ENCODE data around the gene DENND11.
"Not testable (repeated sequence)": the region's sequence is repeated elsewhere in the genome, so short reads cannot be mapped to it uniquely, and the experiment has no call there.

DENND11 gene

DNA sequence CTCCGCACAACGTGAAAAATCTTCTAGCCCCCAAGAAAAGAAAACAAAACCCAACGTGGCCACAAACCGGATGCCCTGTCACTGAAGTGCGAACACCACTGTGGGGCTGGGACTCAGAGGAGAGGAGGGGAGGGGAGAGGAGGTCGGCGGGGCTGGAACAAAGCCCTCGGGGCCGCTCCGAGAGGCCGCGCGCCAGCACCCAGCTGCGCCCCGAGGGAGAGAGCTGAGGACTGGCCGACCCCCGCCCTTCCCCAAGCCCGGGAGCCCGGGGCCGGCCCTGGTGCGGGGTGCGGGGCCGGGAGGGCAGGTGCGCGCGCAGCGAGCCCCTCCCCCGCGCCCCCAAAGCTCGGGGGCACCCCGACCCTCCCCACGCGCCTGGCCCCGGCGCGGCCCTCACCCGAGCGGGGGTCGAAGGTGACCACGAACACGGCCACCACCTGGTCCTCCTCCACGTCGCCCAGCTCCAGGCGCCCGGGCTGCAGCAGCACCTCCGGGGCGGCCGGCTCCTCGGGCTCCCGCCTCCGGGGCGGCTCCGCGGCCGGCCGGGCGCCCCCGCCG, 398 bp downstream of the DENND11 start:
- Mint-ChIP-seq H3K36me3 (ENCODE audit: insufficient read depth) (peaks cover 12% of the 10 kb centered on the region), H3K9me3 (no peaks in the 10 kb centered on the region), H3K4me3 (peak overlapping the region; percentile 93 to 94), H3K27me3 (no peaks in the 10 kb centered on the region), H3K27ac (peak overlapping the region; percentile 87 to 96), H3K4me1 (ENCODE audit: low read depth in 2 of 2) (peaks cover 33 to 46% of the 10 kb centered on the region in 2 donors)
- DNase-seq (peak; percentile 77 to 78 (median 77)), ATAC-seq (replicated peaks) (peak; percentile 86)

DNA sequence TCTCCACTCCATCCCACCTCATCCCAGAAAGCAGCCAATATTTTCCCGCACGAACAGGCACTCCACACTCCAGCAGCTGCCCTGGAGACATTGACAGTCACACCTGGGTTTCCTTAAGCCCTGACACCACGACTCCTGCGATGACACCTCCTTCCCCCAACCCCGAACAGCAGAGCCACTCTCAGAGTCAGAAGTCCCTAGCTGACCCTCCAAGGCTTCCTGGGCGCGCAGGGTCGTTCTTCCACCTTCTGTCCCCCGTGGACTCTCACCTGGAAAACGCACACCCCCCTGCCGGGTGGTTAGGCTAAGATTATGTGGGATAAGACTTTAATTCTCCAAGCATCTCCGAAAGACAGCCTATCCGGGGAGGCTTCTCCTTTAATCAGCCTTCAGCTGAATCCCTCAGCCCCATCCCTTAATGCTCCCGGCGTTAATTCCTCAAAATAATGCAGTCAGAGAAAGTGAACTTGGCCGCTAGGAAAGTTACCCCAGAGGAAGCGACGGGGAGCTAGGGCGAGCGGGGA, 1.1 kb downstream of the DENND11 start:
- Mint-ChIP-seq H3K4me1 (ENCODE audit: low read depth in 2 of 2) (peaks cover 36 to 50% of the 10 kb centered on the region in 2 donors), H3K27me3 (no peaks in the 10 kb centered on the region), H3K4me3 (peak overlapping the region; percentile 93 to 94), H3K9me3 (no peaks in the 10 kb centered on the region), H3K36me3 (ENCODE audit: insufficient read depth) (peaks cover 13% of the 10 kb centered on the region), H3K27ac (peak overlapping the region; percentile 87 to 96)
- DNase-seq = peak in 2 of 3 experiments; percentile 4 to 10
- ATAC-seq (replicated peaks) = no peak

DNA sequence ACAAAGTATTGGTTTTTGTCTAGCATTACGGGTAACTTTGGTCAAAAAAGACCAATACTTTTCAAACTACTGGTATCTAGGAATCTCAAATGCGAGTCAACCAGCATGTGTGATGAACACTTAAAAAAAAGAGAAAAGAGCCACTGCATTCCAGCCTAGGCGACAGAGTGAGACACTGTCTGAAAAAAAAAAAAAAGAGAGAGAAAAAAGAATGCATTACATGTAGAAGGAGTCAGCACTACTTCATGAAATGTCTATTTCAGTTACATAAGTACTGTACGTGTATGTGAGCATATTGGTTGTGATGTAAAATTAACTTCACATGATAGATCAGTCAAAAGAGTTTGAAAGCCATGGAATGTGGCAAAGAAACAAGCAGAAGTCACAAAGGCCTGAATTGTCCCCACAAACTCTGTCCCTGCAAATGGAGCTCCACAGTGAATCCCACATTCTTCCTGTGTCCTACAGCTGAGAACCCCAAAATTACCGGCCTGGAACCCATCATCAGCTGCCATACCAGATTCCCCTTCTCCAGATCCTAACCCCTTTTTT, 1.6 kb downstream of the DENND11 start:
- Mint-ChIP-seq H3K36me3 (ENCODE audit: insufficient read depth) (peaks cover 13% of the 10 kb centered on the region), H3K4me3 (peak overlapping the region; percentile 93 to 94), H3K4me1 (ENCODE audit: low read depth in 2 of 2) (peaks cover 41 to 56% of the 10 kb centered on the region in 2 donors), H3K27me3 (no peaks in the 10 kb centered on the region), H3K27ac (peak overlapping the region; percentile 87 to 96), H3K9me3 (no peaks in the 10 kb centered on the region)
- ATAC-seq (replicated peaks) (no peak), DNase-seq (no peak)

GRCh38 chr7:141699860-141700259, 2.1 kb downstream of the DENND11 start:
- no peaks in the 10 kb centered on the region for H3K9me3 Mint-ChIP-seq
- no peak for DNase-seq
- ATAC-seq (replicated peaks) = no peak
- H3K27ac Mint-ChIP-seq = peak overlapping the region in 1 of 2 donors; percentile 96
- no peaks in the 10 kb centered on the region for H3K27me3 Mint-ChIP-seq
- H3K36me3 Mint-ChIP-seq (ENCODE audit: insufficient read depth) = peaks cover 13% of the 10 kb centered on the region
- peaks cover 41 to 61% of the 10 kb centered on the region in 2 donors for H3K4me1 Mint-ChIP-seq (ENCODE audit: low read depth in 2 of 2)
- peak overlapping the region; percentile 93 to 94 for H3K4me3 Mint-ChIP-seq

DNA sequence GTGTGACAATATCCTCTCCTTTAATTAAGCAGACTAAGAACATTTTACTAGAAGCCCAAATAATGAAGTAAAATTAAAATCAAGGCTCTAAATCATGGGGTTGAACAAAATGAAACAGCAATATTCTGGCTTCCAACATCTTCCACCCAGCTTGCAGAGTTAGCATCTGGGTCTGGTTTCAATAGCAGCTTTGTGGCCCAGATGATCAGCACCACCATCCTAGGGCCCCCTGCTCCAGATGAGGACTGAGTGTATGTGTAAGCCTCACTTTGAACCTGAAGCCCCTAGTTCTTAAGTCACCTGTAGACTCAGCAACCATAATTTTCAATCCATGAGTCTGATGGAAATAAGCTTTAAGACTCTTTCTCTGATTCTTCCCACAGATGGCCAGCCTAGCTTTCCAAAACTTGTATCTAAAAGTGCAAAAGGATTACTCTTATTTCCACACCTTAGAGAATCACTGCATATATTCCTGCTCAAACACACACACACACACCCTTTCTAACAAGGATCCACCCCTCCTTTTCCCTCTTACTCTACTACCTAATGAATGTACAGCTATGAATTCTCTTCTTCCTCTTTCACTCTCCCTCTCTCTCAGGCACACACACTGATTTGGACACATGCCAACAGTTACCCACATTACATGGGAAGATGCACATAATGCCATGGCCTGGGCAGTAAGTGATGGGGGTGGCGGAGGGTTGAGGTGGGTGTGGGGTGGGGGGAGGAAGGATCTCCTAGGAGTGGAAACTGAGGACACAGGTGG, 3.5 kb downstream of the DENND11 start:
- Mint-ChIP-seq H3K9me3 (no peaks in the 10 kb centered on the region), H3K27me3 (no peaks in the 10 kb centered on the region), H3K36me3 (ENCODE audit: insufficient read depth) (peaks cover 13% of the 10 kb centered on the region), H3K27ac (no peak overlapping the region), H3K4me3 (no peak overlapping the region), H3K4me1 (ENCODE audit: low read depth in 2 of 2) (peaks cover 45 to 66% of the 10 kb centered on the region in 2 donors)
- ATAC-seq (replicated peaks) (no peak), DNase-seq (no peak)

- Mint-ChIP-seq H3K27me3 (no peaks in the 10 kb centered on the region), H3K36me3 (ENCODE audit: insufficient read depth) (peaks cover 12% of the 10 kb centered on the region), H3K9me3 (no peaks in the 10 kb centered on the region), H3K4me3 (no peak overlapping the region), H3K27ac (no peak overlapping the region), H3K4me1 (ENCODE audit: low read depth in 2 of 2) (peaks cover 44 to 65% of the 10 kb centered on the region in 2 donors)
- ATAC-seq (replicated peaks) (no peak), DNase-seq (no peak)
Measured at GRCh38 chr7:141697211-141697871, 4.6 kb downstream of the DENND11 start.

GRCh38 chr7:141696348-141696747, 5.6 kb downstream of the DENND11 start:
- DNase-seq = no peak
- Mint-ChIP-seq H3K9me3 (no peaks in the 10 kb centered on the region), H3K36me3 (ENCODE audit: insufficient read depth) (peaks cover 8% of the 10 kb centered on the region), H3K27me3 (no peaks in the 10 kb centered on the region), H3K4me1 (ENCODE audit: low read depth in 2 of 2) (peaks cover 44 to 71% of the 10 kb centered on the region in 2 donors), H3K27ac (peak overlapping the region in 1 of 2 donors; percentile 62), H3K4me3 (no peak overlapping the region)
- no peak for ATAC-seq (replicated peaks)

- no peak for DNase-seq
- Mint-ChIP-seq H3K4me1 (ENCODE audit: low read depth in 2 of 2) (peaks cover 44 to 69% of the 10 kb centered on the region in 2 donors), H3K36me3 (ENCODE audit: insufficient read depth) (peaks cover 3% of the 10 kb centered on the region), H3K27ac (peak overlapping the region in 1 of 2 donors; percentile 62), H3K9me3 (no peaks in the 10 kb centered on the region), H3K4me3 (no peak overlapping the region), H3K27me3 (no peaks in the 10 kb centered on the region)
- no peak for ATAC-seq (replicated peaks)
Measured at GRCh38 chr7:141695803-141696289, 6.1 kb downstream of the DENND11 start.

DNA sequence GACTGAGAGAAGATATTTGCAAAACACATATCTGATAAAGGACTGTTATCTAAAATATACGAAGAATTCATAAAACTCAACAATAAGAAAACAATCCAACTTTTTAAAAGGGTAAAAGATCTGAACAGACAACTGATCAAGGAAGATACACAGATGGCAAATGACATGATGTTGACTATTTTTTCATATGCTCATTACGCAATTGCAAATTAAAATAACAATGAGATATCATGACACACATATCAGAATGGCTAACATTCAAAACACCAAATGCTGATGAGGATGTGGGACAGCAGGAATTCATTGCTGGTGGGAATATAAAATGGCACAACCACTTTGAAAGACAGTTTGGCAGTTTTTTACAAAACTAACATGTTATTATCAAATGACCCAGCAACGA, 8.9 kb downstream of the DENND11 start:
- H3K4me3 Mint-ChIP-seq = no peak overlapping the region
- DNase-seq (no peak), ATAC-seq (replicated peaks) (no peak)

GRCh38 chr7:141691961-141692360, 10.0 kb downstream of the DENND11 start:
- Mint-ChIP-seq H3K9me3 (no peaks in the 10 kb centered on the region), H3K4me1 (ENCODE audit: low read depth in 2 of 2) (peaks cover 27 to 45% of the 10 kb centered on the region in 2 donors), H3K4me3 (no peak overlapping the region), H3K27ac (no peak overlapping the region), H3K36me3 (ENCODE audit: insufficient read depth) (peaks cover 8% of the 10 kb centered on the region), H3K27me3 (no peaks in the 10 kb centered on the region)
- DNase-seq = no peak
- ATAC-seq (replicated peaks) = no peak

More for the DNA sequence above, 8.9 kb downstream of the DENND11 start:
- Mint-ChIP-seq H3K36me3 (ENCODE audit: insufficient read depth) (peaks cover 8% of the 10 kb centered on the region), H3K4me1 (ENCODE audit: low read depth in 2 of 2) (peaks cover 30 to 51% of the 10 kb centered on the region in 2 donors), H3K9me3 (no peaks in the 10 kb centered on the region), H3K27me3 (no peaks in the 10 kb centered on the region), H3K27ac (no peak overlapping the region)

- Mint-ChIP-seq H3K9me3 (no peaks in the 10 kb centered on the region), H3K4me3 (no peak overlapping the region), H3K27ac (no peak overlapping the region), H3K4me1 (ENCODE audit: low read depth in 2 of 2) (peaks cover 25 to 47% of the 10 kb centered on the region in 2 donors), H3K27me3 (no peaks in the 10 kb centered on the region), H3K36me3 (ENCODE audit: insufficient read depth) (peaks cover 6% of the 10 kb centered on the region)
- ATAC-seq (replicated peaks) (no peak), DNase-seq (no peak)
Measured at GRCh38 chr7:141691540-141691939, 10.4 kb downstream of the DENND11 start.

- H3K36me3 Mint-ChIP-seq (ENCODE audit: insufficient read depth) = peaks cover 19% of the 10 kb centered on the region
- not testable (repeated sequence) for DNase-seq; H3K27me3 Mint-ChIP-seq; H3K4me3 Mint-ChIP-seq; H3K9me3 Mint-ChIP-seq; ATAC-seq (replicated peaks); H3K27ac Mint-ChIP-seq
- peaks cover 15 to 28% of the 10 kb centered on the region in 2 donors for H3K4me1 Mint-ChIP-seq (ENCODE audit: low read depth in 2 of 2)
Measured at GRCh38 chr7:141689072-141689825, 12.7 kb downstream of the DENND11 start.

Data from effector memory CD8-positive, alpha-beta T cell (primary cell).